SU-DHL-6 (cell line): ENCODE measurements around the gene SAFB.
A peak's percentile ranks its signal among the peaks of the same experiment; 100 is the strongest.

Experiments
- H2AFZ ChIP-seq: fragments of 200-600 bp; sonication (generic); 2 replicates; pipeline ENCODE4 v1.6.1; 2014; ENCODE audit warnings: low read depth, mild to moderate bottlenecking, moderate library complexity, mixed read lengths, antibody characterized with exemption, low read length; ENCODE audit not compliant: severe bottlenecking
- H3F3A ChIP-seq: fragments of 200-600 bp; shearing (Covaris generic); 2 replicates; pipeline ENCODE4 v1.6.0; 2016; ENCODE audit warnings: antibody characterized with exemption, mild to moderate bottlenecking; ENCODE audit not compliant: insufficient read depth
- H3K27ac ChIP-seq: fragments of 200-600 bp; sonication (generic); 2 replicates; pipeline ENCODE4 v1.5.1; 2016; ENCODE audit warnings: low read depth, mild to moderate bottlenecking, low read length, moderate library complexity, mixed read lengths
- H3K27me3 ChIP-seq: fragments of 200-600 bp; sonication (generic), shearing (Covaris generic); 2 replicates; pipeline ENCODE4 v1.6.0; 2014; ENCODE audit warnings: mild to moderate bottlenecking, low read length
- H3K36me3 ChIP-seq: fragments of 200-600 bp; sonication (generic); 2 replicates; pipeline ENCODE4 v1.6.1; 2014; ENCODE audit warnings: mild to moderate bottlenecking, low read length, mixed read lengths
- H3K4me2 ChIP-seq: fragments of 300-600, 200-600 bp; shearing (Covaris generic), sonication (generic); 2 replicates; pipeline ENCODE4 v1.6.0; 2014; ENCODE audit warnings: low read length, low read depth, mild to moderate bottlenecking; ENCODE audit not compliant: poor library complexity, severe bottlenecking
- H3K4me3 ChIP-seq: fragments of 200-600 bp; sonication (generic); 2 replicates; pipeline ENCODE4 v1.5.1; 2014; ENCODE audit warnings: antibody characterized with exemption, low read length, mild to moderate bottlenecking, mixed read lengths; ENCODE audit not compliant: insufficient read depth, poor library complexity, severe bottlenecking
- H3K79me2 ChIP-seq: fragments of 200-600 bp; sonication (generic); 2 replicates; pipeline ENCODE4 v1.6.1; 2014; ENCODE audit warnings: mild to moderate bottlenecking, low read length, moderate library complexity; ENCODE audit not compliant: insufficient read depth
- H3K9ac ChIP-seq: fragments of 200-600 bp; sonication (generic); 2 replicates; pipeline ENCODE4 v1.7.0; 2014; ENCODE audit warnings: mild to moderate bottlenecking, low read length
- H3K9me2 ChIP-seq: fragments of 200-600 bp; sonication (generic); replicated peaks from 2 replicates; pipeline ENCODE4 v1.6.1; 2014; ENCODE audit warnings: low read length; ENCODE audit not compliant: insufficient read depth
- H3K9me3 ChIP-seq: fragments of 200-600 bp; sonication (generic); 2 replicates; pipeline ENCODE4 v1.6.1; 2014; ENCODE audit warnings: low read length, mixed read lengths; ENCODE audit not compliant: insufficient read depth
- H4K20me1 ChIP-seq: fragments of 200-600 bp; sonication (generic); 2 replicates; pipeline ENCODE4 v1.6.1; 2014; ENCODE audit warnings: low read depth, mild to moderate bottlenecking, antibody characterized with exemption, low read length, moderate library complexity, mixed read lengths
- EZH2phosphoT487 ChIP-seq: fragments of 200-600 bp; sonication (generic), shearing (Covaris generic); conservative IDR thresholded peaks from 2 replicates; pipeline ENCODE4 v1.6.1; 2018; ENCODE audit warnings: mild to moderate bottlenecking, antibody characterized with exemption, low read length, moderate library complexity, mixed read lengths
- TF ChIP-seq, protein P1 (sequence below): fragments of 200-600 bp; sonication (generic); IDR thresholded peaks from one replicate; pipeline ENCODE4 v1.5.1; 2017; ENCODE audit warnings: antibody characterized with exemption, mild to moderate bottlenecking, low read length, moderate library complexity; ENCODE audit not compliant: insufficient read depth, poor library complexity, severe bottlenecking

Gene SAFB

DNA sequence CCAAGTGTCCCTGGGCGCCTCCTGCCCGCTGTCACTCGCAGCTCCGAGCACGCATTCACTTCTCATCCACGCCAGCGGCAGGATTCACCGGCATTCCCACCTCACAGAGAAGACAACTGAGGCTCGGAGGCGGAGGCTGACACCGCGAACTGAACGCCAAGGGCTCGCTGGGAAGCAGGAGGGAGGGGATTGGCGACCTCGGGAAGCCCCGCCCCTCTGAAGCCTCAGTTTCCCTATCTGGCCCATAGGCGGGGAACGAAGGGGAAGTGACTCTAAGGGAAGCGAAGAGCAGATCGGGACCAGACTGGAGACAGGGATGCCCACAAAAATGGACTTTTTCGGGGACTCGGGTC, 57.2 kb downstream of the SAFB start:
- H3F3A ChIP-seq = peaks cover 3% of the 10 kb centered on the region; the same call in 1 of the 2 replicates
- peak overlapping the region; percentile 100 for H3K4me3 ChIP-seq
- no peaks in the 10 kb centered on the region for H3K9me2 ChIP-seq
- H3K9me3 ChIP-seq = no peaks in the 10 kb centered on the region
- H3K79me2 ChIP-seq = peaks cover 7% of the 10 kb centered on the region
- TF ChIP-seq, protein P1, sequence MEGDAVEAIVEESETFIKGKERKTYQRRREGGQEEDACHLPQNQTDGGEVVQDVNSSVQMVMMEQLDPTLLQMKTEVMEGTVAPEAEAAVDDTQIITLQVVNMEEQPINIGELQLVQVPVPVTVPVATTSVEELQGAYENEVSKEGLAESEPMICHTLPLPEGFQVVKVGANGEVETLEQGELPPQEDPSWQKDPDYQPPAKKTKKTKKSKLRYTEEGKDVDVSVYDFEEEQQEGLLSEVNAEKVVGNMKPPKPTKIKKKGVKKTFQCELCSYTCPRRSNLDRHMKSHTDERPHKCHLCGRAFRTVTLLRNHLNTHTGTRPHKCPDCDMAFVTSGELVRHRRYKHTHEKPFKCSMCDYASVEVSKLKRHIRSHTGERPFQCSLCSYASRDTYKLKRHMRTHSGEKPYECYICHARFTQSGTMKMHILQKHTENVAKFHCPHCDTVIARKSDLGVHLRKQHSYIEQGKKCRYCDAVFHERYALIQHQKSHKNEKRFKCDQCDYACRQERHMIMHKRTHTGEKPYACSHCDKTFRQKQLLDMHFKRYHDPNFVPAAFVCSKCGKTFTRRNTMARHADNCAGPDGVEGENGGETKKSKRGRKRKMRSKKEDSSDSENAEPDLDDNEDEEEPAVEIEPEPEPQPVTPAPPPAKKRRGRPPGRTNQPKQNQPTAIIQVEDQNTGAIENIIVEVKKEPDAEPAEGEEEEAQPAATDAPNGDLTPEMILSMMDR = no peak
- TF ChIP-seq EZH2phosphoT487 = no peak
- no peaks in the 10 kb centered on the region for H4K20me1 ChIP-seq
- H3K27ac ChIP-seq = peak overlapping the region; percentile 51; the same call in 1 of the 2 replicates
- H3K9ac ChIP-seq = peak overlapping the region; percentile 96
- peak overlapping the region; percentile 72 for H3K4me2 ChIP-seq
- H2AFZ ChIP-seq = peak overlapping the region; percentile 67
- no peaks in the 10 kb centered on the region for H3K36me3 ChIP-seq
- no peaks in the 10 kb centered on the region for H3K27me3 ChIP-seq

DNA sequence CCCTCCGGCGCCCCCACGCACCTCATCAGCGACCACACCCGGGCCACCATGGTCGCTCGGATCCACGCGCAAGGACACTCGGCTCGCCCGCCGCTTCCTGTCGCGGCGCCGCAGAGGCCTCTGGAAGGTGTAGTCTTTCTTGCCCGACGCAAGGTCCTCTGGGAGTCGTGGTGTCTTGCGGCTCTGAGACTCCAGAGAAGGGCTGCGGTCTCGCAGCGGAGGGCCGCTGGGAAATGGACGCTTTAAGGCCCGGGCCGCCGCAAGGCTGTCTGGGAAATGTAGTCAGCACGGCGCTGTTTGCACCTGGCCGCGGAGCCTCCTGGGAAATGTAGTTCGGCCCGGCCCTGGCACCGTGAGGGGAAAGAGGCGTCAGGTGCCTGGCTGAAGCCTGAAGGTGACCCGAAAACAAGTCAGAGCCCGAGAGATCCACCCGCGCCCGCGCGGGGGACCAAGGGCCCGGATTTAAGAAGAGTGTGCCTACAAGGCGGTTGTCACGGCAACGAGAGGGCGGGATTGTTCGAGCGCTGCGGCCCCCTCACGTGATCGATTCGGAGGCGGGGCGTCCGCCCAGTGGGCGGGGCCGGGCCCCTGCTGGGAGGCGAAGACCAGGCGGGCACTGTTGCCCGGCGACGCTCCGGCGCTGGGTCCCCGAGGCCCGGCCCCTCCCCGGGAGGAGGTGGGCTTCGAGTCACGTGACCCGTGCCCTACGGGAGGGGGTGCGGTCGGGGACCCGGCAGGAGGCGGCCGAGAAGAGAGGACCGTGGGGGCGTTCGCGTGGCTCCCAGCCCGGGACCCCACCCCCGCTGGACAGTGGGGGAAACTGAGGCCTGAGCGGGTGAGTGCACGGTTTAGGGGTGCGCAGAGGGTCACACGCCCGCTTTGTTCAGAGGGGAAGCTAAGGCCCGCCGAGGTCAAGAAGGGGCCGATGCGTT, 57.8 kb downstream of the SAFB start, which contains the start of the genes HSD11B1L and MICOS13:
TSS of gene HSD11B1L (plus strand) at position 591 of the 932 bp plus-strand sequence. CDS start 3,806 bp downstream, outside the sequence.
TSS of gene MICOS13 (minus strand) at position 80 of the 932 bp plus-strand sequence. CDS start at position 50, 30 bp downstream.
- Histone ChIP-seq H3K4me2 (peak within 1 kb of the TSS; percentile 72), H3K27ac (peak within 1 kb of the TSS; percentile 51), H3F3A (peaks cover under 1% of the 10 kb centered on the region; the same call in 1 of the 2 replicates), H3K9ac (peak within 1 kb of the TSS; percentile 96), H4K20me1 (no peaks in the 10 kb centered on the region), H3K9me2 (no peaks in the 10 kb centered on the region), H3K79me2 (peaks cover 7% of the 10 kb centered on the region), H3K36me3 (no peaks in the 10 kb centered on the region), H2AFZ (peak within 1 kb of the TSS; percentile 67), H3K4me3 (peak within 1 kb of the TSS; percentile 100), H3K27me3 (no peaks in the 10 kb centered on the region), H3K9me3 (no peaks in the 10 kb centered on the region)
- no peak for TF ChIP-seq EZH2phosphoT487
- TF ChIP-seq, protein P1 = no peak

DNA sequence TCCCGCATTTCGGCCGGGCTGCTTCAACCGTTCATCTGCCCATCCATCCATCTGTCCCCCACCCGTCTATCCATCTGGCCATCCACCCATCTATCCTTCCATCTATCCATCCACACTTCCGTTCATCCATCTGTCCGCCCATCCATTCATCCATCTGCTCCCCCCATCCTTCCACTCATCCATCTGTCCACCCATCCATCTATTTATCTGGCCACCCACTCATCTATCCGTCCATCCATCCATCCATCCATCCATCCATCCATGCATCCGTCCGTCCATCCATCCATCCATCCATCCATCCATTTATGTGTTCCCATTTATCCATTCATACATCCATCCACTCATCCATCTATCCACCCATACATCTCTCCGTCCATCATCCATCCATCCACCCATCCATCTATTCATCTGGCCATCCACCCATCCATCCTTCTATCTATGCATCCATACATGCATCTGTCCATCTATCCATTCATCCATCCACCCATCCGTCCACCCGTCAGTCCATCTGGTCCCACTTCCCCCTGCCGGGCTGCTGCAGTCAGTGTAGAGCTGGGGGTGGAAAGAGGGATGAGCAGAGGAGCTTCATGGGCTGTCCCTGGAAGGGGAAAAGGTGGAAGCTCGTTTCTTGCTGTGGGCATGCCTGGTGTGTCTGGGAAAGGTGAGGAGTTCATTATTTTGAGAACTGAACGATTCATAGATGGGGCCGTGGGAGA, 58.7 kb downstream of the SAFB start:
- H2AFZ ChIP-seq = no peak overlapping the region
- peak overlapping the region; percentile 100 for H3K4me3 ChIP-seq
- TF ChIP-seq, protein P1 = no peak
- TF ChIP-seq EZH2phosphoT487 = no peak

More for the DNA sequence above, 58.7 kb downstream of the SAFB start:
- H3K9me3 ChIP-seq = no peaks in the 10 kb centered on the region
- no peaks in the 10 kb centered on the region for H3K27me3 ChIP-seq
- no peak overlapping the region for H3K9ac ChIP-seq
- H3K27ac ChIP-seq = no peak overlapping the region
- H3F3A ChIP-seq = peaks cover 5% of the 10 kb centered on the region; the same call in 1 of the 2 replicates
- no peaks in the 10 kb centered on the region for H3K9me2 ChIP-seq
- H3K4me2 ChIP-seq = peak overlapping the region; percentile 47
- H4K20me1 ChIP-seq = no peaks in the 10 kb centered on the region
- H3K79me2 ChIP-seq = peaks cover 7% of the 10 kb centered on the region
- H3K36me3 ChIP-seq = no peaks in the 10 kb centered on the region
